ENCODE measurements around the gene F8.

The F8 gene

DNA sequence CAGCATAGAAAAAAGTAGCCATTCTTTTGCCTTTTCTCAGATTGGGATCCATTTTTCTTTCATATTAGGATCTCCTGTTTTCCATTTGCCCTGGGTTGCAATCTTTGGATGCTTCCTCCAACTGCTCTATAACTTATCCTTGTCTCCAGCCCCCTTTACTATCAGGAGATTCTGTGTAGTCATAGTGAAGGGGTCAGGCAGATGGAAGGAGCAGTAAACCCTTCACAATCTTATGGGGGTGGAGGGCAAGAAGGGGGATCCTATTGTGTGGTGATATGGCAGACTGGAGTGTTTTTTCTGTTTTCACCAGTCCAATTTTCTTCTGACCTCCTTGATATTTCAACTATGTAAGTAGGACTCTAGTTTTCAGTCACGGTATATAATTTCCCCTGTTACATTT is 186.4 kb downstream of the F8 start:
- TF ChIP-seq KLF10 (tag by site-specific recombination; IDR thresholded peaks at IDR 0.05) (no peak), ZNF335 (tag by site-specific recombination; conservative IDR thresholded peaks at IDR 0.05) (no peak), ZSCAN16 (tag by site-specific recombination; IDR thresholded peaks at IDR 0.05) (no peak), GLI4 (tag by site-specific recombination; IDR thresholded peaks at IDR 0.05) (no peak), GLI2 (tag by site-specific recombination; IDR thresholded peaks at IDR 0.05; ENCODE audit: borderline replicate concordance, low read depth) (no peak), ZNF670 (tag by site-specific recombination; IDR thresholded peaks at IDR 0.05; ENCODE audit: low read depth) (no peak), BCL11B (tag by site-specific recombination; IDR thresholded peaks at IDR 0.05; ENCODE audit: low read depth) (no peak), ZNF324 (tag by site-specific recombination; IDR thresholded peaks at IDR 0.05) (no peak), ZNF785 (tag by site-specific recombination; IDR thresholded peaks at IDR 0.05) (no peak), ZNF529 (tag by site-specific recombination; IDR thresholded peaks at IDR 0.05; ENCODE audit: insufficient replicate concordance) (no peak), ZNF585B (tag by site-specific recombination; IDR thresholded peaks at IDR 0.05) (no peak), ZNF629 (tag by site-specific recombination; IDR thresholded peaks at IDR 0.05) (no peak)
- TF ChIP-seq, protein P1, sequence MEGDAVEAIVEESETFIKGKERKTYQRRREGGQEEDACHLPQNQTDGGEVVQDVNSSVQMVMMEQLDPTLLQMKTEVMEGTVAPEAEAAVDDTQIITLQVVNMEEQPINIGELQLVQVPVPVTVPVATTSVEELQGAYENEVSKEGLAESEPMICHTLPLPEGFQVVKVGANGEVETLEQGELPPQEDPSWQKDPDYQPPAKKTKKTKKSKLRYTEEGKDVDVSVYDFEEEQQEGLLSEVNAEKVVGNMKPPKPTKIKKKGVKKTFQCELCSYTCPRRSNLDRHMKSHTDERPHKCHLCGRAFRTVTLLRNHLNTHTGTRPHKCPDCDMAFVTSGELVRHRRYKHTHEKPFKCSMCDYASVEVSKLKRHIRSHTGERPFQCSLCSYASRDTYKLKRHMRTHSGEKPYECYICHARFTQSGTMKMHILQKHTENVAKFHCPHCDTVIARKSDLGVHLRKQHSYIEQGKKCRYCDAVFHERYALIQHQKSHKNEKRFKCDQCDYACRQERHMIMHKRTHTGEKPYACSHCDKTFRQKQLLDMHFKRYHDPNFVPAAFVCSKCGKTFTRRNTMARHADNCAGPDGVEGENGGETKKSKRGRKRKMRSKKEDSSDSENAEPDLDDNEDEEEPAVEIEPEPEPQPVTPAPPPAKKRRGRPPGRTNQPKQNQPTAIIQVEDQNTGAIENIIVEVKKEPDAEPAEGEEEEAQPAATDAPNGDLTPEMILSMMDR (tag by site-specific recombination; IDR thresholded peaks at IDR 0.05), result no peak
- TF ChIP-seq, protein P2, sequence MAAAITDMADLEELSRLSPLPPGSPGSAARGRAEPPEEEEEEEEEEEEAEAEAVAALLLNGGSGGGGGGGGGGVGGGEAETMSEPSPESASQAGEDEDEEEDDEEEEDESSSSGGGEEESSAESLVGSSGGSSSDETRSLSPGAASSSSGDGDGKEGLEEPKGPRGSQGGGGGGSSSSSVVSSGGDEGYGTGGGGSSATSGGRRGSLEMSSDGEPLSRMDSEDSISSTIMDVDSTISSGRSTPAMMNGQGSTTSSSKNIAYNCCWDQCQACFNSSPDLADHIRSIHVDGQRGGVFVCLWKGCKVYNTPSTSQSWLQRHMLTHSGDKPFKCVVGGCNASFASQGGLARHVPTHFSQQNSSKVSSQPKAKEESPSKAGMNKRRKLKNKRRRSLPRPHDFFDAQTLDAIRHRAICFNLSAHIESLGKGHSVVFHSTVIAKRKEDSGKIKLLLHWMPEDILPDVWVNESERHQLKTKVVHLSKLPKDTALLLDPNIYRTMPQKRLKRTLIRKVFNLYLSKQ (tag by site-specific recombination; IDR thresholded peaks at IDR 0.05; ENCODE audit: borderline replicate concordance), result no peak
- no peaks in the 10 kb centered on the region for H3K36me3 ChIP-seq (ENCODE audit: control insufficient read depth in 2 of 2, insufficient read depth in 1 of 2, low read length in 2 of 2)
- no peak overlapping the region for H3K27ac ChIP-seq (ENCODE audit: extremely low read depth, low read depth, low read length)
- no peaks in the 10 kb centered on the region for H3K4me1 ChIP-seq (ENCODE audit: control insufficient read depth, insufficient read depth, low read length)
- POLR2A ChIA-PET, result no interaction called here
- H3K4me3 ChIP-seq (ENCODE audit: low read depth, low read length), result no peak overlapping the region
- H3K9me3 ChIP-seq (ENCODE audit: control insufficient read depth, insufficient read depth, low read depth, low read length), result no peaks in the 10 kb centered on the region
- CTCF ChIA-PET, result no interaction called here

DNA sequence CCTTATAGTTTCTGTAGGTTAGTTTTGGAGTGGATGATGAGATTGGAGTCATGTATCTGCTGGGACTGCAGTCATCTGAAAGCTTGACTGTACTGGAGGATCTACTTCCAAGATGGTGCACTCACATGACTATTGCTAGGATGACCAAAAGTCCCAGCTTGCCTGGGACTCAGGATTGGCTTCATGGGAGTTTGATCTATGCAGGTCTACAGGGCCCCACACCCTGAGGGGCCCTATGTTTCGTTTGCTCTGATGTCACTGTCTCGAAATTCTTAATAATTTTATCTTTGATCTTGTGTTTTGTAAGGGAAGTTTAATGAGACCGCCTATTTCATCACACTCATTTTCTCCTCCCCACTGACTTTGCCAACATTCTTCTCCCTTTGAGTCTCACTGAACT is 188.0 kb downstream of the F8 start, which contains the start of gene SMIM9:
SMIM9 (minus strand) TSS at position 101 of the 400 bp plus-strand sequence. CDS start 3,806 bp downstream, outside the sequence.
- no peak within 1 kb of the TSS for H3K27ac ChIP-seq (ENCODE audit: extremely low read depth, low read depth, low read length)

DNA sequence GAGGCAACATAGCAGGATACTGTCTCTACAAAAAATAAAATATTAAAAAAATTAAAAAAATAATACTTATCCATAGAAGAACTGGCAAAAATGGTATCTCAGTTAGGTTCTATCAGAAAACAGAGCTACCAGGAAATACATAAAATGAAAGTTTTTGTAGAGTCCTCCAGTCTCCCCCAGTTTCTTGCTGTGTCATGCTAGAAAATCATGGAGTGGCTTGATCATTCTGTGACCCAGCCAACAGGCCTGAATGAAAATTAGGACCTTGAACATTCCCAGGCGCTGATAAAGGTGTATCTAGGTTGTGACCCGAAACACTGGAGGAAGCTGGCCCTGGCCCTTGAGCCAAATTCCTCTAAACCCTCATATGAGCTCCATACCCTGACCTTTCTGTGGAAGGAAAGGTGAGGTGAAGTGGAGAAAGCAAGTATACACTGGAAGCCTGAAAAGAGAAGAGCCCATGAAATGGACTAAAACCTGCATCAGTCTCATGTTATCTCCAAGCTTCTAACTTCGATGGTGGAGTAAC is 188.7 kb downstream of the F8 start:
- H3K4me3 ChIP-seq (ENCODE audit: low read depth, low read length), result no peak overlapping the region
- no peaks in the 10 kb centered on the region for H3K4me1 ChIP-seq (ENCODE audit: control insufficient read depth, insufficient read depth, low read length)
- ChIA-PET POLR2A (no interaction called here), CTCF (interaction anchor here (0.8 to 2.0 kb wide), 4 partner anchors 9 to 306 kb away, joined by 4 to 8 read pairs (median 6); no protein-coding TSS in a partner anchor)
- no peaks in the 10 kb centered on the region for H3K36me3 ChIP-seq (ENCODE audit: control insufficient read depth in 2 of 2, insufficient read depth in 1 of 2, low read length in 2 of 2)
- no peaks in the 10 kb centered on the region for H3K9me3 ChIP-seq (ENCODE audit: control insufficient read depth, insufficient read depth, low read depth, low read length)
- no peak overlapping the region for H3K27ac ChIP-seq (ENCODE audit: extremely low read depth, low read depth, low read length)
- no peak for TF ChIP-seq FEZF1 (tag by site-specific recombination; IDR thresholded peaks at IDR 0.05)
- no peak for TF ChIP-seq YY2 (tag by site-specific recombination; IDR thresholded peaks at IDR 0.05)
- no peak for TF ChIP-seq PRDM1 (tag by site-specific recombination; IDR thresholded peaks at IDR 0.05)
- no peak for TF ChIP-seq ZNF571 (tag by site-specific recombination; IDR thresholded peaks at IDR 0.05)
- TF ChIP-seq ZNF626 (tag by site-specific recombination; IDR thresholded peaks at IDR 0.05), result no peak
- TF ChIP-seq, protein P3, sequence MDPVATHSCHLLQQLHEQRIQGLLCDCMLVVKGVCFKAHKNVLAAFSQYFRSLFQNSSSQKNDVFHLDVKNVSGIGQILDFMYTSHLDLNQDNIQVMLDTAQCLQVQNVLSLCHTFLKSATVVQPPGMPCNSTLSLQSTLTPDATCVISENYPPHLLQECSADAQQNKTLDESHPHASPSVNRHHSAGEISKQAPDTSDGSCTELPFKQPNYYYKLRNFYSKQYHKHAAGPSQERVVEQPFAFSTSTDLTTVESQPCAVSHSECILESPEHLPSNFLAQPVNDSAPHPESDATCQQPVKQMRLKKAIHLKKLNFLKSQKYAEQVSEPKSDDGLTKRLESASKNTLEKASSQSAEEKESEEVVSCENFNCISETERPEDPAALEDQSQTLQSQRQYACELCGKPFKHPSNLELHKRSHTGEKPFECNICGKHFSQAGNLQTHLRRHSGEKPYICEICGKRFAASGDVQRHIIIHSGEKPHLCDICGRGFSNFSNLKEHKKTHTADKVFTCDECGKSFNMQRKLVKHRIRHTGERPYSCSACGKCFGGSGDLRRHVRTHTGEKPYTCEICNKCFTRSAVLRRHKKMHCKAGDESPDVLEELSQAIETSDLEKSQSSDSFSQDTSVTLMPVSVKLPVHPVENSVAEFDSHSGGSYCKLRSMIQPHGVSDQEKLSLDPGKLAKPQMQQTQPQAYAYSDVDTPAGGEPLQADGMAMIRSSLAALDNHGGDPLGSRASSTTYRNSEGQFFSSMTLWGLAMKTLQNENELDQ (tag by site-specific recombination; IDR thresholded peaks at IDR 0.05; ENCODE audit: low read depth), result no peak
- TF ChIP-seq, protein P4, sequence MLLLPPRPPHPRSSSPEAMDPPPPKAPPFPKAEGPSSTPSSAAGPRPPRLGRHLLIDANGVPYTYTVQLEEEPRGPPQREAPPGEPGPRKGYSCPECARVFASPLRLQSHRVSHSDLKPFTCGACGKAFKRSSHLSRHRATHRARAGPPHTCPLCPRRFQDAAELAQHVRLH (tag by site-specific recombination; IDR thresholded peaks at IDR 0.05), result no peak
- TF ChIP-seq, protein P5, sequence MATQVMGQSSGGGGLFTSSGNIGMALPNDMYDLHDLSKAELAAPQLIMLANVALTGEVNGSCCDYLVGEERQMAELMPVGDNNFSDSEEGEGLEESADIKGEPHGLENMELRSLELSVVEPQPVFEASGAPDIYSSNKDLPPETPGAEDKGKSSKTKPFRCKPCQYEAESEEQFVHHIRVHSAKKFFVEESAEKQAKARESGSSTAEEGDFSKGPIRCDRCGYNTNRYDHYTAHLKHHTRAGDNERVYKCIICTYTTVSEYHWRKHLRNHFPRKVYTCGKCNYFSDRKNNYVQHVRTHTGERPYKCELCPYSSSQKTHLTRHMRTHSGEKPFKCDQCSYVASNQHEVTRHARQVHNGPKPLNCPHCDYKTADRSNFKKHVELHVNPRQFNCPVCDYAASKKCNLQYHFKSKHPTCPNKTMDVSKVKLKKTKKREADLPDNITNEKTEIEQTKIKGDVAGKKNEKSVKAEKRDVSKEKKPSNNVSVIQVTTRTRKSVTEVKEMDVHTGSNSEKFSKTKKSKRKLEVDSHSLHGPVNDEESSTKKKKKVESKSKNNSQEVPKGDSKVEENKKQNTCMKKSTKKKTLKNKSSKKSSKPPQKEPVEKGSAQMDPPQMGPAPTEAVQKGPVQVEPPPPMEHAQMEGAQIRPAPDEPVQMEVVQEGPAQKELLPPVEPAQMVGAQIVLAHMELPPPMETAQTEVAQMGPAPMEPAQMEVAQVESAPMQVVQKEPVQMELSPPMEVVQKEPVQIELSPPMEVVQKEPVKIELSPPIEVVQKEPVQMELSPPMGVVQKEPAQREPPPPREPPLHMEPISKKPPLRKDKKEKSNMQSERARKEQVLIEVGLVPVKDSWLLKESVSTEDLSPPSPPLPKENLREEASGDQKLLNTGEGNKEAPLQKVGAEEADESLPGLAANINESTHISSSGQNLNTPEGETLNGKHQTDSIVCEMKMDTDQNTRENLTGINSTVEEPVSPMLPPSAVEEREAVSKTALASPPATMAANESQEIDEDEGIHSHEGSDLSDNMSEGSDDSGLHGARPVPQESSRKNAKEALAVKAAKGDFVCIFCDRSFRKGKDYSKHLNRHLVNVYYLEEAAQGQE (tag by site-specific recombination; IDR thresholded peaks at IDR 0.05), result no peak
- no peak for TF ChIP-seq ZNF335 (tag by site-specific recombination; conservative IDR thresholded peaks at IDR 0.05)

More for the DNA sequence above, 188.0 kb downstream of the F8 start, which contains the start of gene SMIM9:
- H3K9me3 ChIP-seq (ENCODE audit: control insufficient read depth, insufficient read depth, low read depth, low read length), result no peaks in the 10 kb centered on the region
- CTCF ChIA-PET, result interaction anchor here (1.1 to 2.0 kb wide), 2 partner anchors 8 to 86 kb away, joined by 4 to 8 read pairs; no protein-coding TSS in a partner anchor
- POLR2A ChIA-PET, result no interaction called here
- no peak within 1 kb of the TSS for H3K4me3 ChIP-seq (ENCODE audit: low read depth, low read length)
- TF ChIP-seq OSR2 (tag by site-specific recombination; IDR thresholded peaks at IDR 0.05), result no peak
- H3K4me1 ChIP-seq (ENCODE audit: control insufficient read depth, insufficient read depth, low read length), result no peaks in the 10 kb centered on the region
- no peaks in the 10 kb centered on the region for H3K36me3 ChIP-seq (ENCODE audit: control insufficient read depth in 2 of 2, insufficient read depth in 1 of 2, low read length in 2 of 2)

All from HEK293 (cell line).